NK-92 (cell line): ENCODE data around the gene DNAJB13.

Source experiments
- DNase-seq: peaks from one replicate; lab custom pipeline; 2025; ENCODE audit not compliant: unreplicated experiment; lab: John Stamatoyannopoulos, UW

Gene DNAJB13

DNA sequence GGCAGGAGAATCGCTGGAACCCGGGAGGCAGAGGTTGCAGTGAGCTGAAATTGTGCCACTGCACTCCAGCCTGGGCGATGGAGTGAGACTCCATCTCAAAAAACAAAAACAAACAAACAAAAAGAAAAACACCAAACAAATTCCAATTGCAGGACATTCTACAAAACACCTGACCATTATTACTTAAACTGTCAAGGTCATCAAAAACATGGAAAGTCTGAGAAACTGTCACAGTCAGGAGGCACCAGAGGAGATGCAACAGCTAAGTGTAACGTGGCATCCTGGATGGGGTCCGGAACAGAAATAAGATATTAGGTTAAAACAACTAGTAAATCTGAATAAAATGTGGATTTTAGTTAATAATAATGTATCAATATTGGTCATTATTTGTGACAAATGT, 914 bp upstream of the DNAJB13 start:
- DNase-seq, result no peak

GRCh38 chr11:73951797-73952196, 971 bp downstream of the DNAJB13 start:
- no peak for DNase-seq

DNA sequence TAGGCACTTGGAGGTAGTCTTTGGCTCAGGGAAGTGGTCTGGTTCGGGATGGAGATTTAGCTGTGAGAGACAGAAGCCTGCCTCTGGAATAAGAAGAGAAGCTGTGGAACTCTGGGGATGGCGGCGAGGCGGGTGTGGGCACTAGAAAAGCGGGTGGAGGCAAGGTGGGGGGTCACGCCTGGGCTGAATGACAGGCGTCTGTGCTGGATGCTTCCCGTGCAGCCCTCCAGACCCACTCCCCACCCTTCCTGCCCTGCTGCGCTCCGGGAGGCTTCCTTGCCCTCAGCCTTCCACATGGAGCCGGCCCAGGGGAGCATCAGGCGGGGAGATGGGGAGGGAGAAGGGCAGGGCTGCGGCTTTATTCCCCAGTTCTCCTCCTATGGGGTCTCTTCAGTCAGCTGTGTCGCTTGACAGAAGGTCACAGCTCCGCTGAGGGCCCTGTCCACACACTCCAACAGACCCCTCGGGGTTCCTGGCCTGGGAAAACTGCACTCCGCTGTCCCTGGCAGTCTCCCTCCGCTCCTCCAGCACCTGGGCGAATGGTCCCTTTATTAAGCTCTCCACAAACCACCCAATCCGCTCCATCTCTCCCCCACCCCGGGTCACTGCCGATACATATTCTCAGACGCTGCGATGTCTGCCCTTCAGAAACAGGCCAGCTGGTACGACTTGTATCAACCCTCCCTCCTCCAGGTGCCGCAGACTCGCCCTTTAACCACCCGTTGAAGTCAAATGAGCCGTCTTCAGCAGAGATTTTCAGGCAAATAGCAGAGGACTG, 6.2 kb downstream of the DNAJB13 start:
- no peak for DNase-seq

DNA sequence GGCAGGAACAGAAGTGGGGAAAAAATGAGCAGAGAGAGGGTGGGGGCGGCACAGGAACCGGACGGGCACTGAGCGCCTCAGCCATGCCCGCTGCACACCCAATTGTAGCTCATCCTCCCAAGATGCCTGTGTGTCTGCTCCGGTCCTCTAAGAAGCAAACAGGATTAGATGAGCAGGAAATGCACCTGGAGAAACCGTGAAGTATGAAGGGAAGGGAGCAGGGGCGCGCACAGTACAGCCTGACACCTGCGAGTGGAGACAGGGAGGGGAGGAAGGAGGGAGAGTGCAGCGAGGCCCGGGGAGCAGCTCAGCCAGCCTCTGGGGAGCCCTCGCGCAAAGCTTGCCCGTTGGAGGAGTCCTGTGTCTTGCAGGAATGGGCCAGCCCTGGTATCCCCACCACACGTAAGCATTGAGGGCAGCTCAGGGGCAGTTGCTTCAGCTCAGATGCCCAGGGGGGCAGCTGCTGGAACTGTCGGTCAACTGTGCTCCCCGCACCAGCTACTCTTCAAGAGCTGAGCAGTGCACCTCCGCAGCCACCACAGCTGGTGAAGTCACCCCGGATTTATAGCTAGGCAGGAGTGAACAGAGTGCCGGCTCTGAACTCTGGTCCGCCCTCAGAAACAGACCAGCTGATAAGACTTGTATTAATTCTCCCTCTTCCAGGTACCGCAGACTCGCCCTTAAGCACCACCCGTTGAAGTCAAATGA, 7.0 kb downstream of the DNAJB13 start:
- DNase-seq, result no peak

- no peak for DNase-seq
Measured at GRCh38 chr11:73958521-73959141, 7.8 kb downstream of the DNAJB13 start.

GRCh38 chr11:73961321-73961720, 10.5 kb downstream of the DNAJB13 start:
- no peak for DNase-seq

GRCh38 chr11:73962101-73962705, 11.4 kb downstream of the DNAJB13 start:
- no peak for DNase-seq

DNA sequence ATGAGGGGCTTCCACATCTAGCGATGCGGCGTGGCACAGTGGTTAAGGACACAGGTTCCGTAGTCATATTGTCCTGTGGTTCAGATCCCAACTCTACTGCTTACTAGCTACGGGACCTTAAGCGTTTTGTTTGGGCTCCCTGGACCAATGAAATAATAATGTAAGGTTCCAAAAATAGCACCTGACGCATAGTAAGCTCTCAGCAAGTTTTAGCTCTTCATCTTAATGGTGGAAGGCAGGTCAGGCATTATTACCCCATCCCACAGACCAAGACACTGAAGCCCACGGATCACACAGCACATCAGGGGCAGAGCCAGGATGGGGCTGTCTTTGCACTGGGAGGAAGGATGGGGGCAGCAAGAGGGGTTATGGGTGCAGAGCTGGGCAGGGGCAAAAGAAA, 13.0 kb downstream of the DNAJB13 start:
- DNase-seq, result no peak

DNA sequence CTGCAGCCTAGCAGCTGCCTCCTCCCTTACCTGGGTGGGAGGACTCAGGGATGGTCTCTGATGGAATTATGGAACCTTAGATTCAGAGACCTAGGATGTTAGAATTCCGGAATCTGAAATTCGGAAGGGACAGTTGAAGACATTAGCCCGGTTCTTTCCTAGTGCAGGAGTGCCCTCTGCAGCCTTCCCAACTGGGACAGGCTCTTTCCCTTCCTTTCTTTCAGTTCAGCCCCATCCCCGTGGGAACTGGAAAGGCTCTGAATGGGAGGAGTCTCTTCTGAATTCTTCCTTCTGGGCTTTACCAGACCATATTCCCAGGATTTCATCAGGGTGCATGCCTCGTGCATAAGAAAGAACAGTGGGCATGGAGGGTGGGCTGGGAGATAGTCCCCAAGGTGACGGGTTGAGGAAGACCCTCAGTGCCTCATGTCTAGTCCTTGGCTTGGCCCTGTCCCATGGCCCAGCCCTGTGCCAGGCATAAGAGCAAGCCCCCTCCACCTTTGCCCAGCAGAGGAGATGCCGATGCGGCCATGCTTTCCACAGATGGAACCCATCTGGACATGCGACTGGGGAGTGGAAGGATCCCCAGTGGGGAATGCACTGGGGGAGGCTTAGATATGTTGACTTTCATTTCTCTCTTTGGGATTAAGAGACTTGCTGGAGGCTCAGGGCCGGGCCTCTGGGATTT, 14.4 kb downstream of the DNAJB13 start:
- no peak for DNase-seq

- no peak for DNase-seq
Measured at GRCh38 chr11:73965764-73966121, 14.9 kb downstream of the DNAJB13 start.

DNA sequence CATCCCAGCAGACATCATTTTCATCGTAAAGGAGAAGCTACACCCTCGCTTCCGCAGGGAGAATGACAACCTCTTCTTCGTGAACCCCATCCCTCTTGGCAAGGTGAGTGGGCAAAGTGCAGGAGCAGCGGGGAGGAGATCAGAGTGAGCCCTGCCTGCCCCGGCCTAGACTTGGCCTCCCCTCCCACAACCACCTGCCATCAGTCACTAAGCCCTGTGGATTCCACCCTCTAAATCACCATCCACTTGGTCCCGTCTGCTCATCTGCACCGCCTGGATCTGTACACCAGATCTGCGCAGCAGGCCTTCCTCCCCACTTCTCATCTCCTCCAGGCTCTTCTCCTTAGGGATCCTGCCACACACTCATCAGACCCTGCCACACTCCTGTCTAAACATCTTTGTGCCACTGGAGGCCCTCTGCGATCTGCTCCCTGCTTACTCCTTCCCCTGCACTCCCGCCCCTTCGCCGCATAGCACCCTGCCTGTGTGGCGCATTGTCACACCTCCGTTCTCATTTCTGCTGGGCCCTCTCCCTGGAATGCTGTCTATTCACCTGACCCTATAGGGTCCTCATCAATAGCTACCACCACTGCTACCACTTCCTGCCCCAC, 17.6 kb downstream of the DNAJB13 start:
- DNase-seq, result no peak

DNA sequence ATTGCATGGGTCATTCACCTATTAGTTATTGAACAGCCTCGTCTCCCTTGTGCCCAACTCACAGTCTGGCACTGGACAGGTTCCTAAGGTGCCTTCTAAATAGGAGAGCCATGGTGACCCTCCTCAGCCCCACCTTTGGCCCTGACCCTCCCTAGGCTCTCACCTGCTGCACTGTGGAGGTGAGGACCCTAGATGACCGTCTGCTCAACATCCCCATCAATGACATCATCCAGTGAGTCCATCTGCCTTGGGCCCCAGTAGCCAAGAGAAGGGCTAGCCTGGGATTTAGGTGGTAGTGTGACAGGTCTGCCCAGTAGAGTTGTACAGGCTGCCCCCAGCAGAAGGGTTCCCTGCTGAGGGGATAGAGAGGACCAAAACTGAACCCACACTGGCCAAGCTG, 18.3 kb downstream of the DNAJB13 start:
- no peak for DNase-seq

GRCh38 chr11:73969991-73970800, 19.4 kb downstream of the DNAJB13 start:
- DNase-seq, result no peak

DNA sequence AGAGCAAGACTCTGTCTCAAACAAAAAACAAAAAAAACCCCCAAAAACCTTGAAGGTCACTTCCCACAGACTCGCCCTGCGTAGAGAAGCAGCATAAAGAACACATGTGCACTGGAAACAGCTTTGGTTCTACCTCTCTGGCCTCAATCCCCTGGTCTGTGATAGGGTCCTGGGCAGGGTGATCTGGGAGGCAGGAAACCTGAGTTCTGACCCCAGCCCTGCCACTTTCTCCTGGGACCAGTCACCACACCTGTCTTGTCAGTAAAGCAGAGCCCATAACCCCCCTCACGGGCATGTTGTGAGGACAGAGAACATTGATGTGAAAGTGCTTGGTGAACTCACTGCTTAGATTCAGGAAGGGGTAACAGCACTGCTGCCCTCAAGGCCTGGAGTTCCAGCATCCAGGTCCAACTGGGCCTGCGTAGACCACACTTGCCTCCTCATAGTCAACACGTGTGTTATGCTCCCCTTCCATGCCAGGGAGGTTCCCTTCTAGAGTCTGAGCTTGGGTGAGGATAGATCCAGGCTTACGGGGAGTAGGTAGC, 20.4 kb downstream of the DNAJB13 start:
- DNase-seq, result no peak

- no peak for DNase-seq
Measured at GRCh38 chr11:73972187-73972586, 21.4 kb downstream of the DNAJB13 start.

- no peak for DNase-seq
Measured at GRCh38 chr11:73972620-73973449, 22.0 kb downstream of the DNAJB13 start.

- no peak for DNase-seq
Measured at GRCh38 chr11:73974604-73975478, 24.0 kb downstream of the DNAJB13 start.

GRCh38 chr11:73975479-73975757, 24.6 kb downstream of the DNAJB13 start:
- no peak for DNase-seq
